ENCODE results near the gene STRC. TPM values are rescaled to one million over a fixed set of nuclear protein-coding genes. Genes with fewer than 3 reads are reported as not detected.

STRC gene
- total RNA-seq, 2 donors from 2014 or later: 0.50 to 0.86 TPM

Other genes starting within 250 kb of the STRC start
- gene ZSCAN29, start 247.8 kb downstream of the STRC start, total RNA-seq: 10 to 100 TPM; 30.4 to 37.4 TPM
- gene TUBGCP4, start 247.7 kb downstream of the STRC start, total RNA-seq: 10 to 100 TPM; 24.3 to 61.1 TPM
- 10 to 100 TPM; 27.8 to 46.7 TPM for gene TP53BP1, start 125.6 kb downstream of the STRC start, total RNA-seq
- 1 to 10 TPM in 1 of 2 donors, under 1 TPM in 1; 0.24 to 1.2 TPM for gene MAP1A, start 101.2 kb downstream of the STRC start, total RNA-seq
- 10 to 100 TPM; 61.1 to 88.8 TPM for gene PPIP5K1, start 28.6 kb downstream of the STRC start, total RNA-seq
- gene CKMT1B, start 24.8 kb downstream of the STRC start, total RNA-seq: not detected
- gene CATSPER2, start 30.0 kb upstream of the STRC start, total RNA-seq: 10 to 100 TPM; 10.3 to 13.6 TPM
- not detected for gene CKMT1A, start 75.1 kb upstream of the STRC start, total RNA-seq
- gene PDIA3, start 127.6 kb upstream of the STRC start, total RNA-seq: 100 to 1,000 TPM; 365 to 555 TPM
- under 1 TPM; 0.26 to 0.86 TPM for gene ELL3, start 158.2 kb upstream of the STRC start, total RNA-seq
- 100 to 1,000 TPM; 456 to 585 TPM for gene SERF2, start 173.5 kb upstream of the STRC start, total RNA-seq
- gene SERINC4, start 181.4 kb upstream of the STRC start, total RNA-seq: under 1 TPM; 0.24 to 0.50 TPM
- 10 to 100 TPM; 14.3 to 15.3 TPM for gene HYPK, start 181.8 kb upstream of the STRC start, total RNA-seq
- 10 to 100 TPM; 30.4 to 37.4 TPM for gene MFAP1, start 205.9 kb upstream of the STRC start, total RNA-seq
- gene WDR76, start 208.2 kb upstream of the STRC start, total RNA-seq: 10 to 100 TPM; 37.9 to 69.0 TPM

Measured in natural killer cell treated with Interleukin-12 subunit alpha and Interleukin-12 subunit beta and Interleukin-15 and Interleukin-18, amount 100 ng/mL, for 72 hours (primary cell).